Lower leg skin (tissue), 4 donors: ENCODE results near the gene MYL3. TPM values are rescaled to one million over a fixed set of nuclear protein-coding genes. Genes with fewer than 3 reads are reported as not detected.

Experiments used
- DNase-seq, 2 donors: peaks; one replicate each; pipeline ENCODE4 v3.0.0-alpha.2; 2019; ENCODE audit warnings: low spot score in 2 of 2
- H3K4me3 ChIP-seq: fragments of 200-600 bp; sonication (generic); 2 replicates; pipeline ENCODE4 v1.5.1; 2017; ENCODE audit warnings: mild to moderate bottlenecking, low read depth; ENCODE audit not compliant: poor library complexity, severe bottlenecking
- POLR2A ChIP-seq, 2 donors: fragments of 450-650 bp; IDR thresholded peaks; one replicate each; pipeline ENCODE4 v1.6.1; 2016 to 2017; ENCODE audit warnings: antibody characterized with exemption in 2 of 2, mild to moderate bottlenecking in 1 of 2, moderate library complexity in 1 of 2
- WGBS, 2 donors: methylation state at CpG; one replicate each; pipeline ENCODE4 v1.1.5; 2018; 5-methylcytosine and 5-hydroxymethylcytosine counted together
- intact Hi-C: fragments of 100-400 bp; cut with DNase I; formaldehyde crosslinking; loops from one replicate; pipeline ENCODE4 v1.15.0; 2023; ENCODE audit warnings: low total_unique reads
- total RNA-seq, 4 donors: library from RNA; depleted of rRNA; stranded (reverse); fragments of >200 nt; gene quantifications; one replicate each; pipeline ENCODE4 v1.1.0, GENCODE V29; 2016
- TF ChIP-seq, protein P1 (sequence below), 3 donors: fragments of 450-650 bp; IDR thresholded peaks; one replicate each; pipeline ENCODE4 v1.5.1; 2016; ENCODE audit warnings: antibody characterized with exemption in 3 of 3, mild to moderate bottlenecking in 3 of 3, moderate library complexity in 2 of 3

MYL3 gene
- total RNA-seq, 4 donors from 2014 or later, result 0.59 to 1.7 (median 1.3) TPM; not detected in 1

DNA sequence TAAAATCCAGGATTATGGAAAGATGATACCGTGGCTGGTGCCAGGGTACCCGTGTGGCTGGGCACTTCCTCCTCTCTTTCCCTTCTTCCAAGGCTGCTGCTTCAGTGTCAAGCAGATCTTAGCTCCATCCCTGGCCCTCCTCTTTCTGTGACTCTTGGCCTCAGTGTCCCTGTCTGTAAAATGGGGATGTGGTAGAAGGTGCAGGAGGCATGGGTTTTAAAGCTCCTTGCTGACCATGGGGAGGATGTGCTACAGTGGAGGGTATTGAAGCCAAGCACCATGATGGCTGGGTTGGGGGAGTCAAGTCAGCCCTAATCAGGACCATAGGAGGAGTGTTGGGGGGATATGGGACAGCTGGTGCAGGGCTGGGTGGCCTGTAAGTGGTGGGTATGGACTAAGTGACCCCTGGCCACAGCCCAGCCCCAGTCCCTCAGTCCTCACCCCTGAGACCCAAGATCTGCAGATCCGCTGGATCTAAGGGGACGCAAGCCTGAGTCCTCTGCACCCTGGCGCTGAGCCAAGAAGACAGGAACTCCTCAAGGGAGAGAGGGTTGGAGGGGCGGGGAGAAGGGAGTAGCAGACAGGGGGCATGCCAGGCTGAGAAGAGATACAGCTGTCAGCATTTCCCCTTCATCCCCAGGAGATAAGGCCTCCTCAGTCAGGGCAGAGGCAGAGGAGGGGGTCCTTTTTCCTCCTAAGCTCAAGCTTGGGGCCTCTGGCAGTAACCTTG is 26.3 kb upstream of the MYL3 start:
- intact Hi-C loops, result no loop called here
- TF ChIP-seq POLR2A (IDR thresholded peaks at IDR 0.05), result no peak
- TF ChIP-seq, protein P1, sequence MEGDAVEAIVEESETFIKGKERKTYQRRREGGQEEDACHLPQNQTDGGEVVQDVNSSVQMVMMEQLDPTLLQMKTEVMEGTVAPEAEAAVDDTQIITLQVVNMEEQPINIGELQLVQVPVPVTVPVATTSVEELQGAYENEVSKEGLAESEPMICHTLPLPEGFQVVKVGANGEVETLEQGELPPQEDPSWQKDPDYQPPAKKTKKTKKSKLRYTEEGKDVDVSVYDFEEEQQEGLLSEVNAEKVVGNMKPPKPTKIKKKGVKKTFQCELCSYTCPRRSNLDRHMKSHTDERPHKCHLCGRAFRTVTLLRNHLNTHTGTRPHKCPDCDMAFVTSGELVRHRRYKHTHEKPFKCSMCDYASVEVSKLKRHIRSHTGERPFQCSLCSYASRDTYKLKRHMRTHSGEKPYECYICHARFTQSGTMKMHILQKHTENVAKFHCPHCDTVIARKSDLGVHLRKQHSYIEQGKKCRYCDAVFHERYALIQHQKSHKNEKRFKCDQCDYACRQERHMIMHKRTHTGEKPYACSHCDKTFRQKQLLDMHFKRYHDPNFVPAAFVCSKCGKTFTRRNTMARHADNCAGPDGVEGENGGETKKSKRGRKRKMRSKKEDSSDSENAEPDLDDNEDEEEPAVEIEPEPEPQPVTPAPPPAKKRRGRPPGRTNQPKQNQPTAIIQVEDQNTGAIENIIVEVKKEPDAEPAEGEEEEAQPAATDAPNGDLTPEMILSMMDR (IDR thresholded peaks at IDR 0.05), result no peak
- DNase-seq, result no peak
- H3K4me3 ChIP-seq, result no peak overlapping the region
- WGBS, 2 donors, result 57 to 64% methylated on average over 6 of the region's 6 CpGs

DNA sequence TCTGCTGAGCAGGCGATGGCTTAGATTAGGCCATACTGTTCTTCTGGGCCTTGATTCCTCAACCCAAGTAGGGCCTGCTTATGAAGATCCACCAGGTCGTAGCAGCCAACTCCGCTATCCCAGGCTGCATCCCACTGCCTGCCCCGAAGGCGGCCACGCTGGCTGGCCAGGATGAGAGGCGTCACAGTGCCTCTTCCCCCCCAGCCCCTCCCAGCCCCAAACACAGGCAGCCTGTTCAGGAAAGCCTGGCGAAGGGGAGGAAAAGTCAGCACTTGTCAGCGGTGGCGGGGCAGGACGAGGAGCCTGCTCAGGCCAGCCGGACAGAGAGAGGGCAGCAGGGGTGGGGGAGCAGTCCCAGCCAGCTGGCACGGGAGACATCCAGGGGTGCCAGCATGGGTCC is 25.5 kb upstream of the MYL3 start:
- TF ChIP-seq, protein P1 (IDR thresholded peaks at IDR 0.05), result no peak
- no peak for TF ChIP-seq POLR2A (IDR thresholded peaks at IDR 0.05)
- WGBS, 2 donors, result 56 to 74% methylated on average over 13 of the region's 13 CpGs

GRCh38 chr3:46887980-46888494 is 24.8 kb upstream of the MYL3 start:
- no peak for DNase-seq
- no peak for TF ChIP-seq POLR2A (IDR thresholded peaks at IDR 0.05)
- intact Hi-C loops, result no loop called here
- no peak overlapping the region for H3K4me3 ChIP-seq
- 72 to 73% methylated on average over 7 of the region's 7 CpGs for WGBS, 2 donors

More for the DNA sequence above, 25.5 kb upstream of the MYL3 start:
- no peak overlapping the region for H3K4me3 ChIP-seq
- intact Hi-C loops, result no loop called here
- DNase-seq, result no peak

- TF ChIP-seq POLR2A (IDR thresholded peaks at IDR 0.05), result no peak
- TF ChIP-seq, protein P1 (IDR thresholded peaks at IDR 0.05), result no peak
- WGBS, 2 donors, result 79% methylated on average over 3 of the region's 3 CpGs; no CpG with 5 or more reads in 1 of the 2 donors
- no peak overlapping the region for H3K4me3 ChIP-seq
- DNase-seq, result no peak
- intact Hi-C loops, result no loop called here
These were observed 22.4 kb upstream of the MYL3 start for GRCh38 chr3:46885612-46886011.

GRCh38 chr3:46884929-46885328 is 21.7 kb upstream of the MYL3 start:
- DNase-seq, result no peak
- no peak for TF ChIP-seq POLR2A (IDR thresholded peaks at IDR 0.05)
- TF ChIP-seq, protein P1 (IDR thresholded peaks at IDR 0.05), result no peak
- no peak overlapping the region for H3K4me3 ChIP-seq
- intact Hi-C loops, result no loop called here
- 79% methylated on average over 7 of the region's 7 CpGs for WGBS, 2 donors

GRCh38 chr3:46884427-46884826 is 21.2 kb upstream of the MYL3 start:
- intact Hi-C loops, result no loop called here
- 54 to 80% methylated on average over 5 of the region's 5 CpGs for WGBS, 2 donors
- H3K4me3 ChIP-seq, result no peak overlapping the region
- TF ChIP-seq POLR2A (IDR thresholded peaks at IDR 0.05), result no peak
- TF ChIP-seq, protein P1 (IDR thresholded peaks at IDR 0.05), result no peak
- DNase-seq, result no peak
